HepG2 (cell line): ENCODE results near the gene IVD. TPM values are rescaled to one million over a fixed set of nuclear protein-coding genes. Genes with fewer than 3 reads are reported as not detected.
A peak's percentile ranks its signal among the peaks of the same experiment; 100 is the strongest.

ENCODE experiments used
- ARID2 ChIP-seq: sonication (generic); formaldehyde crosslinking; IDR thresholded peaks from 2 replicates; pipeline ENCODE4 v1.8.1; 2022; ENCODE audit warnings: mild to moderate bottlenecking, missing genetic modification reagents, borderline replicate concordance
- CEBPG ChIP-seq: IDR thresholded peaks from 2 replicates; pipeline ENCODE4 v1.6.1; 2016
- GPN1 ChIP-seq: sonication (generic); formaldehyde crosslinking; IDR thresholded peaks from 2 replicates; pipeline ENCODE4 v1.5.1; 2020; ENCODE audit warnings: missing genetic modification reagents, borderline replicate concordance
- RFX5 ChIP-seq: IDR thresholded peaks from 2 replicates; pipeline ENCODE4 v1.6.1; 2011; ENCODE audit warnings: low read depth, low read length, improper control_type of control experiment
- RXRA ChIP-seq: sonication (generic); formaldehyde crosslinking; IDR thresholded peaks from 2 replicates; pipeline ENCODE4 v1.5.1; 2020; ENCODE audit warnings: missing genetic modification reagents
- ZFP1 ChIP-seq: IDR thresholded peaks from 2 replicates; pipeline ENCODE4 v1.6.1; 2016
- ZNF558 ChIP-seq: sonication (generic); formaldehyde crosslinking; IDR thresholded peaks from 2 replicates; pipeline ENCODE4 v1.9.0; 2022; ENCODE audit warnings: mild to moderate bottlenecking, missing genetic modification reagents, borderline replicate concordance
- ZNF660 ChIP-seq: sonication (generic); formaldehyde crosslinking; IDR thresholded peaks from 2 replicates; pipeline ENCODE4 v1.5.1; 2020; ENCODE audit warnings: mild to moderate bottlenecking, low read depth, missing genetic modification reagents, borderline replicate concordance
- ZNF776 ChIP-seq: sonication (generic); formaldehyde crosslinking; IDR thresholded peaks from 2 replicates; pipeline ENCODE4 v1.4.0; 2020; ENCODE audit warnings: mild to moderate bottlenecking, missing genetic modification reagents
- polyA plus RNA-seq, 8 experiments: library from polyadenylated mRNA; depleted of rRNA in 3 of 8; stranded (reverse) in 7 of 8; unstranded in 1 of 8; fragments of >200 nt; fragmentation: Illumina TruSeq in 4 of 8; extraction: Trizol in 4 of 8; gene quantifications; 2 replicates each; pipeline versions ENCODE4 v1.2.1 to v1.2.3, GENCODE V29; 2011 to 2016; ENCODE audit warnings: low read depth in 4 of 8, missing spikeins in 1 of 8, mixed read lengths in 1 of 8; ENCODE audit not compliant: insufficient read depth in 1 of 8
- total RNA-seq, 5 experiments: library from RNA; depleted of rRNA; stranded (reverse); fragments of >200 nt; fragmentation: Illumina TruSeq; extraction: Trizol; gene quantifications; 2 replicates each; pipeline ENCODE4 v1.2.3, GENCODE V29; 2016; ENCODE audit warnings: low read depth in 1 of 5
- TF ChIP-seq, protein P1 (sequence below): IDR thresholded peaks from 2 replicates; pipeline ENCODE4 v1.6.1; 2018; ENCODE audit warnings: missing genetic modification reagents, mild to moderate bottlenecking, missing compliant biosample characterization
- TF ChIP-seq, protein P2 (sequence below): sonication (generic); formaldehyde crosslinking; IDR thresholded peaks from 2 replicates; pipeline ENCODE4 v1.5.0; 2020; ENCODE audit warnings: missing genetic modification reagents
- TF ChIP-seq, protein P3 (sequence below): sonication (generic); formaldehyde crosslinking; IDR thresholded peaks from 2 replicates; pipeline ENCODE4 v1.5.1; 2020; ENCODE audit warnings: mild to moderate bottlenecking, missing genetic modification reagents, borderline replicate concordance
- TF ChIP-seq, protein P4 (sequence below): sonication (generic); formaldehyde crosslinking; IDR thresholded peaks from 2 replicates; pipeline ENCODE4 v1.4.0; 2020; ENCODE audit warnings: mild to moderate bottlenecking, missing genetic modification reagents
- TF ChIP-seq, protein P5 (sequence below): sonication (generic); formaldehyde crosslinking; IDR thresholded peaks from 2 replicates; pipeline ENCODE4 v1.4.0; 2020; ENCODE audit warnings: missing genetic modification reagents, borderline replicate concordance

Gene IVD
- total and polyA plus RNA-seq, 2 of the 13 experiments (the other 11 are each of a cell fraction or from before 2014, with no cell fraction given) = 48.0 to 53.9 TPM

DNA sequence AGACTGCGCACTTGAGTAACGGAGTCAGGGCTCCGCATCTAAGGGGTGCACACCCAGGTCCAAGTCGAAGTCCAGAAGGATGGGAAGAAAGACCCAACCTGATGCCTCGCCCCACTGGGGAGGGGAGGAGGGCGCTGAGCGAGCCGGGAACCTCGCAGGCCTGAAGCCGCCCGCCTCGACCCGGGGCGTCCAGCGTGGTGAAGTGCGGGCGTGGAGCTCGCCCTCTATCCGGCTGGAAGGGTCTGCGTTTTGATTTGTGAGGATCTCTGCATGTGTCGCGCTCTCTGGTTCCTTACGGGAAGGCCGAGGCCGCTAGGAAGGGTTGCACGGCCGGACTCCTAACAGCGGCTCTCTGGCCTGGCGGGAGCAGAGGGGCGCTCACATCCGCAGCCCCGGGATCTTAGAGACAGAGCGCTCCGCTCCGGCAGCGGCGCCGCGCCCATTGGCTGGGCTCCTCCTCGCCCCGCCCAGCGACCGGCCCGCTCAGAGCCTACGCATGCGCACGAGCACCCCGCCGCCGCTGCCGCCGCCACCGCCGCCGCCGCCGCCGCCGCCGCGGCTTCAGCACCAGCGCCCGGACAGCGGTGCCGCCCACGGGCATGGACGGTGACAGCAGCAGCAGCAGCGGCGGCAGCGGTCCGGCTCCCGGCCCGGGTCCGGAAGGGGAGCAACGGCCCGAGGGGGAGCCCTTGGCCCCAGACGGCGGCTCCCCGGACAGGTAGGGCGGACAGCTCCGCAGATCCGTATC lies 47.7 kb upstream of the IVD start, which contains the start of gene DISP2 (continued):
- no peak for TF ChIP-seq ZNF558 (CRISPR knock-in tag)
- TF ChIP-seq ZFP1 (CRISPR knock-in tag) = no peak
- TF ChIP-seq GPN1 (CRISPR knock-in tag) = no peak
- TF ChIP-seq, protein P1, sequence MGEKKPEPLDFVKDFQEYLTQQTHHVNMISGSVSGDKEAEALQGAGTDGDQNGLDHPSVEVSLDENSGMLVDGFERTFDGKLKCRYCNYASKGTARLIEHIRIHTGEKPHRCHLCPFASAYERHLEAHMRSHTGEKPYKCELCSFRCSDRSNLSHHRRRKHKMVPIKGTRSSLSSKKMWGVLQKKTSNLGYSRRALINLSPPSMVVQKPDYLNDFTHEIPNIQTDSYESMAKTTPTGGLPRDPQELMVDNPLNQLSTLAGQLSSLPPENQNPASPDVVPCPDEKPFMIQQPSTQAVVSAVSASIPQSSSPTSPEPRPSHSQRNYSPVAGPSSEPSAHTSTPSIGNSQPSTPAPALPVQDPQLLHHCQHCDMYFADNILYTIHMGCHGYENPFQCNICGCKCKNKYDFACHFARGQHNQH (CRISPR knock-in tag) = no peak; the same call in 1 of the 2 replicates
- TF ChIP-seq, protein P2, sequence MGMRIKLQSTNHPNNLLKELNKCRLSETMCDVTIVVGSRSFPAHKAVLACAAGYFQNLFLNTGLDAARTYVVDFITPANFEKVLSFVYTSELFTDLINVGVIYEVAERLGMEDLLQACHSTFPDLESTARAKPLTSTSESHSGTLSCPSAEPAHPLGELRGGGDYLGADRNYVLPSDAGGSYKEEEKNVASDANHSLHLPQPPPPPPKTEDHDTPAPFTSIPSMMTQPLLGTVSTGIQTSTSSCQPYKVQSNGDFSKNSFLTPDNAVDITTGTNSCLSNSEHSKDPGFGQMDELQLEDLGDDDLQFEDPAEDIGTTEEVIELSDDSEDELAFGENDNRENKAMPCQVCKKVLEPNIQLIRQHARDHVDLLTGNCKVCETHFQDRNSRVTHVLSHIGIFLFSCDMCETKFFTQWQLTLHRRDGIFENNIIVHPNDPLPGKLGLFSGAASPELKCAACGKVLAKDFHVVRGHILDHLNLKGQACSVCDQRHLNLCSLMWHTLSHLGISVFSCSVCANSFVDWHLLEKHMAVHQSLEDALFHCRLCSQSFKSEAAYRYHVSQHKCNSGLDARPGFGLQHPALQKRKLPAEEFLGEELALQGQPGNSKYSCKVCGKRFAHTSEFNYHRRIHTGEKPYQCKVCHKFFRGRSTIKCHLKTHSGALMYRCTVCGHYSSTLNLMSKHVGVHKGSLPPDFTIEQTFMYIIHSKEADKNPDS (CRISPR knock-in tag) = no peak
- TF ChIP-seq, protein P3, sequence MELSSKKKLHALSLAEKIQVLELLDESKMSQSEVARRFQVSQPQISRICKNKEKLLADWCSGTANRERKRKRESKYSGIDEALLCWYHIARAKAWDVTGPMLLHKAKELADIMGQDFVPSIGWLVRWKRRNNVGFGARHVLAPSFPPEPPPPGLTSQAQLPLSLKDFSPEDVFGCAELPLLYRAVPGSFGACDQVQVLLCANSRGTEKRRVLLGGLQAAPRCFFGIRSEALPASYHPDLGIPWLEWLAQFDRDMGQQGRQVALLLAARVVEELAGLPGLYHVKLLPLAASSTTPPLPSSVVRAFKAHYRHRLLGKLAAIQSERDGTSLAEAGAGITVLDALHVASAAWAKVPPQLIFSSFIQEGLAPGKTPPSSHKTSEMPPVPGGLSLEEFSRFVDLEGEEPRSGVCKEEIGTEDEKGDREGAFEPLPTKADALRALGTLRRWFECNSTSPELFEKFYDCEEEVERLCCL (CRISPR knock-in tag) = no peak
- TF ChIP-seq, protein P4, sequence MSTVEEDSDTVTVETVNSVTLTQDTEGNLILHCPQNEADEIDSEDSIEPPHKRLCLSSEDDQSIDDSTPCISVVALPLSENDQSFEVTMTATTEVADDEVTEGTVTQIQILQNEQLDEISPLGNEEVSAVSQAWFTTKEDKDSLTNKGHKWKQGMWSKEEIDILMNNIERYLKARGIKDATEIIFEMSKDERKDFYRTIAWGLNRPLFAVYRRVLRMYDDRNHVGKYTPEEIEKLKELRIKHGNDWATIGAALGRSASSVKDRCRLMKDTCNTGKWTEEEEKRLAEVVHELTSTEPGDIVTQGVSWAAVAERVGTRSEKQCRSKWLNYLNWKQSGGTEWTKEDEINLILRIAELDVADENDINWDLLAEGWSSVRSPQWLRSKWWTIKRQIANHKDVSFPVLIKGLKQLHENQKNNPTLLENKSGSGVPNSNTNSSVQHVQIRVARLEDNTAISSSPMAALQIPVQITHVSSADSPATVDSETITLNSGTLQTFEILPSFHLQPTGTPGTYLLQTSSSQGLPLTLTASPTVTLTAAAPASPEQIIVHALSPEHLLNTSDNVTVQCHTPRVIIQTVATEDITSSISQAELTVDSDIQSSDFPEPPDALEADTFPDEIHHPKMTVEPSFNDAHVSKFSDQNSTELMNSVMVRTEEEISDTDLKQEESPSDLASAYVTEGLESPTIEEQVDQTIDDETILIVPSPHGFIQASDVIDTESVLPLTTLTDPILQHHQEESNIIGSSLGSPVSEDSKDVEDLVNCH (CRISPR knock-in tag) = no peak
- TF ChIP-seq ZNF660 = no peak
- TF ChIP-seq ZNF776 (CRISPR knock-in tag) = no peak
- TF ChIP-seq ARID2 = no peak
- TF ChIP-seq, protein P5, sequence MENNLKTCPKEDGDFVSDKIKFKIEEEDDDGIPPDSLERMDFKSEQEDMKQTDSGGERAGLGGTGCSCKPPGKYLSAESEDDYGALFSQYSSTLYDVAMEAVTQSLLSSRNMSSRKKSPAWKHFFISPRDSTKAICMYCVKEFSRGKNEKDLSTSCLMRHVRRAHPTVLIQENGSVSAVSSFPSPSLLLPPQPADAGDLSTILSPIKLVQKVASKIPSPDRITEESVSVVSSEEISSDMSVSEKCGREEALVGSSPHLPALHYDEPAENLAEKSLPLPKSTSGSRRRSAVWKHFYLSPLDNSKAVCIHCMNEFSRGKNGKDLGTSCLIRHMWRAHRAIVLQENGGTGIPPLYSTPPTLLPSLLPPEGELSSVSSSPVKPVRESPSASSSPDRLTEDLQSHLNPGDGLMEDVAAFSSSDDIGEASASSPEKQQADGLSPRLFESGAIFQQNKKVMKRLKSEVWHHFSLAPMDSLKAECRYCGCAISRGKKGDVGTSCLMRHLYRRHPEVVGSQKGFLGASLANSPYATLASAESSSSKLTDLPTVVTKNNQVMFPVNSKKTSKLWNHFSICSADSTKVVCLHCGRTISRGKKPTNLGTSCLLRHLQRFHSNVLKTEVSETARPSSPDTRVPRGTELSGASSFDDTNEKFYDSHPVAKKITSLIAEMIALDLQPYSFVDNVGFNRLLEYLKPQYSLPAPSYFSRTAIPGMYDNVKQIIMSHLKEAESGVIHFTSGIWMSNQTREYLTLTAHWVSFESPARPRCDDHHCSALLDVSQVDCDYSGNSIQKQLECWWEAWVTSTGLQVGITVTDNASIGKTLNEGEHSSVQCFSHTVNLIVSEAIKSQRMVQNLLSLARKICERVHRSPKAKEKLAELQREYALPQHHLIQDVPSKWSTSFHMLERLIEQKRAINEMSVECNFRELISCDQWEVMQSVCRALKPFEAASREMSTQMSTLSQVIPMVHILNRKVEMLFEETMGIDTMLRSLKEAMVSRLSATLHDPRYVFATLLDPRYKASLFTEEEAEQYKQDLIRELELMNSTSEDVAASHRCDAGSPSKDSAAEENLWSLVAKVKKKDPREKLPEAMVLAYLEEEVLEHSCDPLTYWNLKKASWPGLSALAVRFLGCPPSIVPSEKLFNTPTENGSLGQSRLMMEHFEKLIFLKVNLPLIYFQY (CRISPR knock-in tag) = no peak; the same call in 1 of the 2 replicates
- TF ChIP-seq RFX5 = 0 out of 2 replicates have a peak, but pooled peaks have one; percentile 11
- TF ChIP-seq CEBPG (CRISPR knock-in tag) = no peak
- no peak for TF ChIP-seq RXRA (CRISPR knock-in tag)
